SKM-1 (cell line): ENCODE results near the gene COQ8B.

Experiments
- DNase-seq: peaks from one replicate; lab custom pipeline; 2025; ENCODE audit not compliant: unreplicated experiment; lab: John Stamatoyannopoulos, UW

The COQ8B gene

DNA sequence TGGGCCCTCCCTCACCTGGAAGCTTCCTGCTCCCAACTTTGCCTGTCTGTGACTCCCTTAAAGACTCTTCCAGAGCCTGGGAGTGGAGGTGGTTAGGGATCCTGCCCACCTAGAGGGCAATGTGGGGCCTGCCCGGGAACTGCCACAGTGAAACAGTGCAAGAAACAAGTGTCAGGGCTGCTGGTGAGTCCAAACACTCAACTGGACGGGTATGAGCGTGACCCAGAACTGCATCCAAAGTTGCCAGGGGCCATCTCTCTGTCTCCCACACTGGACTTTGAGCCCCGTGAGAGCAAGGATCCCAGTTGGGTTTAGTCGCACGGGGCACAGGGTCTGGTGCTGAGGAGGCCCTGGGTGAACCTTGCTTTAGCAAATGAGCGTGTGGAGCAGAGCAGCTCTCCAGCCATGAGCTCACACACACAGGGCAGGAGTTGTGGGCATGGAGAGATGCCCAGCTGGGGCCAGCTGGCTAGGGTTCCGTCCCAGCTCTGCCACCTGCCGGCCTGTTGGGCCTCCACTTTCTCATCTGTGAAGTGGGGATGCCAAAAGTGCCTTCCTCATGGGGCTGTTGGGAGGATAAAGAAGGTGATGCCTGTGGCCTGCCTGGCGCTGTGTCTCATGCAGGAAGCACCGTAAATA lies 23.4 kb downstream of the COQ8B start:
- DNase-seq, result no peak

DNA sequence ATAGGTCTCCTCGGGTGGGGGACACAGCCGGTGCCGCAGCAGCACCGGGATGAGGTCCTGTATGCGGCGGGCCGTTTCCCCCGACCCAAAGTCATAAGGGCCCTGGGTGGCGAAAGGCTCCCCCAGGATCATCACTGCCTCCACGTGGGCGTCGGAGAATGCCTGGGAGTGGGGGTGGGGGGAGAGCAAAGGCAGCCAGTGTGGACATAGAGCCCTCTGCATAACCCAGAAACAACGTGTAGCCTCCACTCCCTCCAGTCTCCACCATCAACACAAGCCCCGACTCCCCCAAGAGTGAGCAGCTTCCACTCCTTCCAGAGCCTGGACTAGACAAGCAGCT lies 24.5 kb downstream of the COQ8B start:
- no peak for DNase-seq

DNA sequence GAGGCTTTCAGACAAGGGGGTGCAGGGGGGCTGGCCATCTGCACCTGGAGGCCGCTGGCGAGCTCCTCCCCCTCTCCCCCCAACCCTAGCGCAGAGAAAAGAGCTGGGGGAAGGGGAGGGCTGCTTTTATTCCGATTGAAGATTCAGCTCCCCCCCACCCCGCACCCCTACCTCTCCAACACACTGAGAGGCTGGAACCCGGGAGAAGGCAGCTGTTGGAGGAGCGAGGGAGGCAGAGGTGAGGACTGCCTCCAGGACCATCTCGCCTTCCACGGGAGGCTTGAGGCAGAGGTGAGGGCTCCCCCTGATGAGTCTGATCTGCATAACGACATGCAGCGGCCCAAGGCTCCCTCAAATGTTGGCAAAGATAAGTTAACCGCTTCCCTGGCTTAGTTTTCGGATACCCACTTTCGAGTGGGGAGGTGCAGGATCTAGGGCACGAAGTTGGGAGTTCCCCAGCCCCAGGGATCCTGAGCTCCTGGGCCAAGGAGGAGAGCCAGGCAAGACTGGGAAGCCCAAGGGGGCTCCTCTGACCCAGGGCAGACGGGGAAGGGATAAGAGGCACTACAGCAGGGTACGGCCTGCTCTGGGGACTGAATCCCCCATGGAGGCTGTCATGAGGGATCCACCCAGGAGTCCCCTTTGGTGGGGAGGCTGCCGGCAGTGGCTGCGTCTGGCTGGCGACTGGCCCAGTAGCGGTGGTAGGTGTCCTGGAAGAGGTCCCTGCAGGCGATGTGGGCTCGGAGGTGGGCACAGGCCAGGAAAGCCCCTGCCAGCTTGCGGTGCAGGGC lies 25.1 kb downstream of the COQ8B start:
- no peak for DNase-seq

DNA sequence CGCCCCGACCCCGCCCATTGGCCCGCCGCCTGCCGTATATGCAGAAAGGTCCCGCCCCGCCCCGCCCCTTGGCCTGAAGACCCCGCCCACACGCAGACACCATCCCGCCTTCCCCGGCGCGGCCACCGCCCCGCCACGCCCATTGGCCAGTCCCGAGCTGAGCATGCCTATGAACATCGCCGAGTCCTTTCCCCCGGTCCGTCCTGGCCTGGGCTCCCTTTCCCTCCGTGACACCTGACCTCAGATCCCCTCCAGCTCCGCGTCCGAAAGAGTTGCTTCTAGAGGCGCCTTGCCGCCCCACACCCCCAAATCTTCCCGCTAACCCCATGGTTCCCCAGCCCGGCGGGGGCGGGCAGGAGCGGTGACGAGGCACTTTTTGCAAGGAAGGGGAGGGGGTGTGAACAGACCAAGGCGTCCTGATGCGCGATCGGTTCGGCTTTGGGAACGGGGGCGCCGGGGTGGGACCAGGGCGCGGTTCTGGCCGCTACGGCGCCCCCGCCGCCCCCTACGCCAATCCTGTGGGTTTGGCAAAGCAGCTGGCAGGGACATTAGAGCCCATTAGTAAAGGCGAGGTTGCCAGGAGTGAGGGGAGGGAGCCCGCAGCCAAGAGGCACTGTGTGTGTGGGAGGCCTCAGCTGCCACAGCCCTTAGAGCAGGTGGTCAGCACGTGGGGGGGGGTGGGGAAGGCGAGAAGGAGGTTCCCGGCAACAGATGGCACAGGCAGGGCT lies 25.8 kb downstream of the COQ8B start:
- DNase-seq, result peak; percentile 69

GRCh38 chr19:40690050-40690692 lies 26.5 kb downstream of the COQ8B start, which contains the start of gene NUMBL:
Gene NUMBL (minus strand): TSS chr19:40690651. CDS start chr19:40690483, 168 bp downstream.
- DNase-seq, result no peak

DNA sequence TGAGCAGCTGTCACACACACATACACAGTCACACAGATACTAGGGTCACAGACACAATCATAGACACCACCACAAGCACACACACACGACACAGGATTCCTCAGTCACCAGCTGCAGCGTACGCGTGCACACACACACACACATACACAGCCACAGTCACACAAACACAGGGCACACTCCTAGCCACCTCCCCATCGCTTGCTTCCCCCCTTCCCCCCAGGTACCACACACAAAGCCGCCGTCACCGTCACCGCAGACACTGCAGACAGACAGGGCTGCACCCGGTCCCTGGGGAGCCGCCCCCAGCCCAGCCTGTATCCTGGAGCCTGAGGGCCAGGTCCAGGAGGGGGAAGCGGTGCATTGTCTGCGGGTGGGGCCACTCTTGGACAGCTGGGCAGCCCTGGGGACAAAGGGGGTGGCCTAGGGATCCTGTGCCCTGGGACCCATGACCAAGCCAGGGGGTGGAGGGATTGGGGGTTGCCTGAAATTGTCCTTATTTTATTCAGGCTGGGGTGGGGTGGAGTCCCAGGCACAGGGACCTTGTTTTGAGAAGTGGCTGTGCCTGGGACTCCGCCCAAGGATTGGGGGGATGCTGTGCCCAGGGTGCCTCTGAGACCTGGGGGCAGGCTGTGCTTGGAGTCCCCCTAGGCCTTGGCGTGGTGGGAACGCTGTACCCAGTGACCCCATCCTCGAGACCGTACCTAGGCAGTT lies 27.2 kb downstream of the COQ8B start:
- DNase-seq, result no peak

GRCh38 chr19:40688987-40689338 lies 27.7 kb downstream of the COQ8B start:
- no peak for DNase-seq

- DNase-seq, result no peak
Measured at GRCh38 chr19:40688309-40688708, 28.4 kb downstream of the COQ8B start.

DNA sequence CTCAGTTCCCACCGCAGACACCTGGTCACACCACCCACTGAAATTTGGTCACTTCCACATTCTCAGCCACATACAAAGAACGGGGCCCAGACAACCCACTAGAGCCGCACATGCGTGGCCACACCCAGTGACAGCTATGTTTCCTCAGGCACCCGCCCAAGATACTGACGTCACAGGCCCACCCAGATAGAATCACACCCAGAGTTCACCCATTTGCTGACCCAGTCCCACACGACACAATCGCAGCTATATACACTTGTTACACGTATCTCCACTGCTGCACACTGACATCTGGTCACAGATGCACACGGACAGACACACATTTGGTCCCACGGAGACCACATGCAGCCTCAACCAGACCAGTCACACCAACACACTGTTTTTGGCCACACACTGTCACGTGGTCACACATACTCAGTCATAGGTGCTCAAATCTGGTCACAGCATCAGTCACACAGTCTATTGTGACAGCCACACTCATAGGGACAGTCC lies 29.1 kb downstream of the COQ8B start:
- no peak for DNase-seq

GRCh38 chr19:40686882-40687524 lies 29.7 kb downstream of the COQ8B start:
- DNase-seq, result no peak

- DNase-seq, result no peak
Measured at GRCh38 chr19:40685563-40685962, 31.1 kb downstream of the COQ8B start.

GRCh38 chr19:40685016-40685526 lies 31.6 kb downstream of the COQ8B start:
- DNase-seq, result no peak

- DNase-seq, result no peak
Measured at GRCh38 chr19:40684280-40684679, 32.4 kb downstream of the COQ8B start.

- no peak for DNase-seq
Measured at GRCh38 chr19:40683437-40683836, 33.2 kb downstream of the COQ8B start.

GRCh38 chr19:40682431-40682964 lies 34.2 kb downstream of the COQ8B start:
- DNase-seq, result no peak

DNA sequence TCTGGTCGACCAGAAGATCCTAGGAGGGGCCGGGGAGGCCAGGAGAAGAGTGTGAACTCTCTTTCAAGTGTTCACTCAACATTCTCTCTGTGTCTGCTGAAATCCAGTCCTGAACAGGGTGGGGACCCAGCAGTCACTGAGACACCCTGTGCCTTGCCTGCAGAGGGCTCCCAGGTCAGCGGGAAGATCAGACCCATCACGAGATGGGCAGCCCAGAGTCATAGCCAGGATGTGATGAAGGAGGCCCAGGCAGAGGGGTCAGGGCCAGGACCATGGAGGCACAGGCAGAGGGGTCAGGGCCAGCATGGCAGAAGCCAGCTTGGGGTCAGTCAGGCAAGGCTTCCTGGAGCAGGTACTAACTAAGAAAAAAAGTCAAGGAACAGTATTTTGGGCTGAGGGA lies 35.6 kb downstream of the COQ8B start:
- DNase-seq, result no peak

- no peak for DNase-seq
Measured at GRCh38 chr19:40677156-40677555, 39.5 kb downstream of the COQ8B start.

DNA sequence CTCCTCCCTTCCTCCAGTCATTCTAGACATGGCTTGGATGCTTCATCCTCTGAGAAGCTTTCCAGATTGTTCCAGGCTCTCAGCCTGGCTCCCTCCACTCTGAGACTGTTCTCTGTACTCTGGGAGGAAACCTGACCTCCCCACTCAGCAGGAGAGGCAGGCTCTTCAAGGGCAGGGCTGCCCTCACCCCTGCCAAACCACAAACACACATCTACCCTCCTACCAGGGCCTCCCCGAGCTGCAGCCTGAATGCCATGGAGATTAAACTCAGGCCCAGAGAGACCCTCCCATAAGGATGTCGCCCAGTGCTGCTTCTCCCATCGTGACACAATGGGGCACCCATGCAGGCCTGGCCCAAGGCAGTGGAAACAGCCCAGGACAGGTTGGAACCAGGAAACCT lies 42.4 kb downstream of the COQ8B start:
- no peak for DNase-seq

DNA sequence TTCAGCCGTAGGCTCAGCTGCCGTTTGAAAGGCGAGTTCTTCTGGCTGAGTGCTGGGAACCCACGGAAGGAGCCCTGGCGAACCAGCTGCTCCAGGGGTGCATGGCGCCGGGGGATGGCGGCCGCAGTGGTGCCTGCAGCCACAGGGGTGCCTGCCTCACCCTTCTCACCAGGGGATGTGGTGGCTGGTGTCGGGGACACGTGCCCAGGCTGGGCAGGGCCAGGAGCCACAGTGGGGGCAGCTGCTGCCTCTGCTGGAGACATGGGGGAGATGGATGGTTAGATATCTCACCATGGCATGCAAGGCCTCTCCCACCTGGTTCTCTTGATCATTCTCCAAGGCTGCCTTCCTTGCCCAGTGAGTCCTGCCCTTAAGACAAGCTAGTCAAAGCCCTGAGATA lies 43.3 kb downstream of the COQ8B start:
- no peak for DNase-seq
